OCI-LY7 (cell line): ENCODE data around the gene ZNF600.
"Not testable (repeated sequence)": the region's sequence is repeated elsewhere in the genome, so short reads cannot be mapped to it uniquely, and the experiment has no call there.

ENCODE experiments used
- CTCF ChIP-seq: fragments of 200-600 bp; sonication (generic); conservative IDR thresholded peaks from 2 replicates; pipeline ENCODE4 v1.5.1; 2014; ENCODE audit warnings: mild to moderate bottlenecking, antibody characterized with exemption, low read length, moderate library complexity, mixed read lengths
- EZH2phosphoT487 ChIP-seq: fragments of 200-600 bp; sonication (generic); IDR thresholded peaks from 2 replicates; pipeline ENCODE4 v1.6.1; 2018; ENCODE audit warnings: low read depth, borderline replicate concordance, mild to moderate bottlenecking, mixed run types, antibody characterized with exemption, low read length, moderate library complexity, mixed read lengths

- not testable (repeated sequence) for TF ChIP-seq CTCF, EZH2phosphoT487
Measured at GRCh38 chr19:52820472-52821203, 34.0 kb upstream of the ZNF600 start.
